ENCODE measurements around the gene CXCL3.

CXCL3 gene

GRCh38 chr4:74009307-74009706 is 29.2 kb downstream of the CXCL3 start:
- DNase-seq, result no peak

DNA sequence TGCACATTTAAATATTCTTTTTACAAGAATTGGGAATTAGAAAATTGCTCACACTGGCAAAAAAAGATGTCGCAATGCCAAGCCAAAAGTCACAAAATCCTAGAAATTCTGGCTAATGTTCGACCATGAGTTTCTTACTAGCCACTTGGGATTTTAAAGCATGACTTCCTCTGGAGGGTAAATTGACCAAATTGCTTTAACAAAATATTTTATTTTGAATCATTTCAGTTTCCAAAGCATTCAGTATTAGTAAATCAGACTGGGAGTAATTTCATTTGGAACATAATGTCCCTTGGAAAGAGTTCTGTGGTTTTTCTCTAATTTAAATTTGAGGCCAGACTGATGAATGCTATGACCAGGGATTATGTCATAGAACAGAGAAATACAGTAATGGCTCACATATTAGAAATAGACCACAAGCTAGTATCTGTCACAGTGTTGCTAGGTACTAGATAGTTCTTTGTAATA is 32.4 kb downstream of the CXCL3 start:
- DNase-seq, result no peak

GRCh38 chr4:74005528-74005927 is 33.0 kb downstream of the CXCL3 start:
- no peak for DNase-seq

DNA sequence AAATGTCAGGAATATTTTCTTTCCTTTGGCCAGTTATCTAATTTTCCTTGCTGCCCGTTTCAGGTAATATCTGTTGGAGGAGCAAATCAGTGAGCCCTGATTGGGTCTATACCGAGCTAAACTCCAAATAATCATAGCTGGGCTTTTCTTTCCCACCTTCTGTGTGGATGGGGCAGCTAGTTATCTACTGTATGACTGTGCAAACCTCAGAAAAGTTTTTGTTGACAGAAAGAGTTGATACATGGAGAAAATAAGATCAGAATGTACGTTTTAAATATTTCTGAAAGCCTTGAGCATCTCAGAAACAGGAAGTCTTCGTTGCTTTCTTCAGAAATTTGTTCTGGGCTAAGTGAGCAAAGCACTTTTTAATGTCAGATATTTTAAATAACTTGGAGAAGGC is 33.8 kb downstream of the CXCL3 start:
- no peak for DNase-seq

DNA sequence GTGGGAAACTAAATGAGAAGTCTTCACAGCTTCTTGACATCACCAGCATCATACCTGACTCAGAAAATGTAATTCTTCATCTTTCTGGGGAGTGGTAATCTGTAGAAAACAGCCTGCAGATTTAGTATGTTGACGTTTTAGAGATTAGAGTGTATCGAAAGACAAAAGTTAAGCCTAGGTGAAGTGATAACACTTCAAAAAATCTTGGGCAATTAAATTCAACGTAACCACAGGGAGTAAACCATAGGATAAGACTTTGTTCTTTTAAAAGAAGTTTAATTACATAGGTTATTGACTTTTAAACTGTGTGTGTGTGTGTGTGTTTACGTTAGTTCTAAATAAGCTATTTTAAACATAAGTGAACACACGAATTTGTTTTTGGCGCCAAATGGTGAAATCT is 38.2 kb downstream of the CXCL3 start:
- DNase-seq, result no peak

DNA sequence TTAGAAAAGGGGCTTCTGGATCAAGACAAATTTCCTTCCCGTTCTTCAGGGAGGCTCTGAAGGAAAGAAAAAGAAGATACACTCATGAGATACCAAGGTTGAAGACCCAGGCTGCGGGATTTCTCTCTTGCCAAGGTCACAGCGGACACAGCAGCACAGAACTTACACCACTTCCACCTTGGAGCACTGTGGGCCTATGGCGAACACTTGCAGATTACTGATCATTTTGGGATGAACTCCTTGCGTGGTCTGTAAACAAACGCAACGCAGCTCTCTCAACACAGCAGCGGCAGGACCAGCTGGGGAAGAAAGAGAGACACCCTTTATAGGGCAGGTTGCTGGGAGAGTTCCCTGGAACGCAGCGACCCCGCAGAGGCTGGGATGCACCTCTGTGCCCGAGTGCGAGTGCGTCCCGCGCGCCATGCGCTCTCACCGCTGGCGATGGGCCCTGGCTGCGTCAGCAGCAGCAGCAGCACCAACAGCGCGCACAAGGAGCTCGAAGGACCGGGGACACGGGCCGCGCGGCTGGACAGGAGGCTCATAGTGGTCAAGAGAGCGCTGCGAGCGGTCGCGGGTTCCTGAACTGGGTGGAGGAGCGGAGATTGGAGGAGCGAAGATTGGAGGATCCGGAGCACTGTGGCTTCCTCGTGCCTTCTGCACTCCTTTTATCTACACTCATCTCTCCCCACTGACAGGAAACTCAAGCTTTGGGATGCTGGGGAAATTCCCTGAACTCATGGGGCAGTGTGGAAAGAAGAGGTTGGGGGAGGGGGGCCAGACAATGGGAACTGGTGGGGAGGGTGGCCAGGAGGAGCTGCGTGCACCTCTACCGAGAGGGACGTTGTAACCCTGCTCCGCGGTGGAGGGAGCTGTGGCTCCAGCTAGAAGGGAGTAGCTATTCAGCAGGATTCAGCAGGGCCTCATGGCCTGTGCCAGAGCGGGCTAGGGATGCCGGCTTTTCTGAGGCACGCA is 40.2 kb downstream of the CXCL3 start, which contains the start of gene CXCL5:
Gene CXCL5, minus strand, starts transcription at position 638 of the 972 bp plus-strand sequence. Its CDS starts 96 bp downstream, at position 542.
- no peak for DNase-seq

DNA sequence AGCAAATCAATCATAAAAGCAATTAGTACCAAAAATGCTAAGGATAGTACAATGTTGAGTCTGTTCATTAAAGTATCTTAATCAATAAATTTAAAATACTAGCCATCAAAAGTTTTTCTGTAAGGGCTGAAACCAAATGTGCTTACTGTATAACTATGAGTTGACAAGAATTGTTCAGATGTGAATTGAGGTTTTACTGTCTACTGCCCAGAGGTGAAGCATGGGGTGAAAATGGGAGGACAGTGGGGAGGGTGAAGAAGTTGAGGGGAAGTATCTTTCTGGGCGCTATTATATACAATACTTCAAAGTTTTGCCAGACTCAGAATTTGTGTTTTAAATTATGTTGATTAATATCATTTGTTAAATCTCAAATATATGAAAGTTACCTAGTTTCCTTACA is 46.4 kb downstream of the CXCL3 start:
- no peak for DNase-seq

DNA sequence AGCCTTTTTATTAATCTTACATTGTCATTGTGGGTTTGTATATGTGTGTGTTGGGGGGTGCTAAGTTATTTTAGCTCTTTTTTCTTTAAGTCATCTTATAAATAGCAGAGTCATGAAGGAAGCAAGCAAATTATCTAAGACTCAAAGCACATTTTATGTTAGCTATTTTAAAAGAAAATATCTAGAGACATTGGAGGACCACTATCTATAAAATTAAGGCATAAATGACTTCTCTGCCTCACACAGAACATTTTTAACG is 46.8 kb downstream of the CXCL3 start:
- DNase-seq, result no peak

GRCh38 chr4:73990988-73991741 is 47.3 kb downstream of the CXCL3 start:
- no peak for DNase-seq

GRCh38 chr4:73989928-73990327 is 48.6 kb downstream of the CXCL3 start:
- DNase-seq, result no peak

- no peak for DNase-seq
These were observed 49.5 kb downstream of the CXCL3 start for GRCh38 chr4:73989031-73989430.

DNA sequence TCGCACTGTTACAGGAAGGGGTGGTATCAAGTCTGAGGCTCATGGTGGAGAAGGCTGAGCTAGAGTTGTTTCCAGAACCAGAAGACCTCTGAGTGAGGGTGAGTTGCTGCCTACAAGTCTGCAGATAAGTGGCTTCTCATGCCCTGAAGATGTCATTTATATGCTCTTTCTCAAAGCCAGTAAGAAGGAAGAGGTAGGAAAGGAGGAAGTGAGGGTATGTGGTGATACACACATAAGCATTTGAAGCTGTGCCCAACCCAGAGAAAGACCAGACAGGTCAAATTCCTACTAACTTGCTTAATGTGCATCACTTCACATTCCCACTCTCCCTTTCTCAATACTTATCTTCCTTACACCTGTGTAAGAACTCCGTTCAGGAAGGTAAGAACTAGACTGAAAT is 50.4 kb downstream of the CXCL3 start, which contains the start of gene PPBP:
Gene PPBP, minus strand, starts transcription at position 130 of the 400 bp plus-strand sequence. Its CDS starts 87 bp downstream, at position 43.
- DNase-seq, result no peak

Measured in NCI-H1048 (cell line).